ENCODE data around the gene CHD3. TPM values are rescaled to one million over a fixed set of nuclear protein-coding genes. Genes with fewer than 3 reads are reported as not detected.

Gene CHD3
- total RNA-seq, 1 experiment from 2014 or later = 84.6 TPM

GRCh38 chr17:7946441-7946840 lies 57.9 kb downstream of the CHD3 start:
- intact Hi-C loops (cut with micrococcal nuclease; ENCODE audit: unreplicated experiment) (no loop called here), in situ Hi-C loops (cut with HindIII; ENCODE audit: low pct_unique_long_range_greater_than_20kb, low sequenced_read_pairs) (no loop called here)
- Histone ChIP-seq H3K9me3 (ENCODE audit: control insufficient read depth, insufficient read depth, low read depth, low read length) (no peaks in the 10 kb centered on the region), H3K4me3 (ENCODE audit: low read depth in 2 of 2, low read length in 2 of 2) (no peak overlapping the region), H3K36me3 (ENCODE audit: control insufficient read depth, insufficient read depth, low read length) (peaks cover 15% of the 10 kb centered on the region), H3K4me1 (ENCODE audit: control insufficient read depth, insufficient read depth, low read length) (no peaks in the 10 kb centered on the region), H3K27me3 (ENCODE audit: control insufficient read depth, insufficient read depth, low read length) (no peaks in the 10 kb centered on the region), H3K27ac (ENCODE audit: low read length) (no peak overlapping the region)
- CTCF ChIA-PET = interaction anchor here (0.6 kb wide), 1 partner anchor 366 kb away, joined by 3 read pairs; no protein-coding TSS in a partner anchor
- POLR2A ChIA-PET = no interaction called here
- ATAC-seq (no peak), DNase-seq (ENCODE audit: low read depth, low spot score) (no peak)
- TF ChIP-seq REST (IDR thresholded peaks at IDR 0.05; ENCODE audit: insufficient read depth in 1 of 2, low read depth in 2 of 2, low read length in 1 of 2) = no peak
- TF ChIP-seq CTCF (IDR thresholded peaks at IDR 0.05) = no peak
- TF ChIP-seq TCF7L2 (IDR thresholded peaks at IDR 0.05; ENCODE audit: low read depth, low read length) = no peak
- no peak for TF ChIP-seq SIN3A (IDR thresholded peaks at IDR 0.05; ENCODE audit: borderline replicate concordance, insufficient read depth, low read depth, low read length)
- TF ChIP-seq POLR2AphosphoS5 (IDR thresholded peaks at IDR 0.05; ENCODE audit: low read depth, low read length) = no peak
- BruUV-seq (replicated peaks) = no TSS peak

GRCh38 chr17:7947651-7948050 lies 59.1 kb downstream of the CHD3 start:
- H3K36me3 ChIP-seq (ENCODE audit: control insufficient read depth, insufficient read depth, low read length) = peaks cover 15% of the 10 kb centered on the region
- POLR2A ChIA-PET = no interaction called here
- in situ Hi-C loops (cut with HindIII; ENCODE audit: low pct_unique_long_range_greater_than_20kb, low sequenced_read_pairs) = no loop called here

More at GRCh38 chr17:7947651-7948050, 59.1 kb downstream of the CHD3 start:
- ATAC-seq (no peak), DNase-seq (ENCODE audit: low read depth, low spot score) (no peak)
- intact Hi-C loops (cut with micrococcal nuclease; ENCODE audit: unreplicated experiment) = no loop called here
- Histone ChIP-seq H3K27ac (ENCODE audit: low read length) (no peak overlapping the region), H3K27me3 (ENCODE audit: control insufficient read depth, insufficient read depth, low read length) (no peaks in the 10 kb centered on the region), H3K4me1 (ENCODE audit: control insufficient read depth, insufficient read depth, low read length) (no peaks in the 10 kb centered on the region), H3K9me3 (ENCODE audit: control insufficient read depth, insufficient read depth, low read depth, low read length) (no peaks in the 10 kb centered on the region), H3K4me3 (ENCODE audit: low read depth in 2 of 2, low read length in 2 of 2) (no peak overlapping the region)
- BruUV-seq (replicated peaks) = no TSS peak
- CTCF ChIA-PET = no interaction called here
- TF ChIP-seq REST (IDR thresholded peaks at IDR 0.05; ENCODE audit: insufficient read depth in 1 of 2, low read depth in 2 of 2, low read length in 1 of 2) = no peak
- TF ChIP-seq CTCF (IDR thresholded peaks at IDR 0.05) = no peak
- no peak for TF ChIP-seq POLR2AphosphoS5 (IDR thresholded peaks at IDR 0.05; ENCODE audit: low read depth, low read length)
- no peak for TF ChIP-seq SIN3A (IDR thresholded peaks at IDR 0.05; ENCODE audit: borderline replicate concordance, insufficient read depth, low read depth, low read length)
- TF ChIP-seq TCF7L2 (IDR thresholded peaks at IDR 0.05; ENCODE audit: low read depth, low read length) = no peak
